Smooth muscle cell (in vitro differentiated cells): ENCODE measurements around the gene ISG15. TPM values are rescaled to one million over a fixed set of nuclear protein-coding genes. Genes with fewer than 3 reads are reported as not detected.

Experiments
- DNase-seq: peaks from one replicate; lab custom pipeline; 2025; ENCODE audit not compliant: unreplicated experiment; lab: John Stamatoyannopoulos, UW
- H2AFZ ChIP-seq: fragments of 200-600 bp; sonication (generic); 2 replicates; pipeline ENCODE4 v1.6.0; 2016; ENCODE audit warnings: antibody characterized with exemption, low read depth, mild to moderate bottlenecking
- H3F3A ChIP-seq: fragments of 200-600 bp; sonication (generic); 2 replicates; pipeline ENCODE4 v1.6.0; 2017; ENCODE audit warnings: antibody characterized with exemption, low read depth
- H3K27ac ChIP-seq: fragments of 200-600 bp; sonication (generic); 2 replicates; pipeline ENCODE4 v1.5.1; 2016; ENCODE audit warnings: low read depth, mild to moderate bottlenecking
- H3K27me3 ChIP-seq: fragments of 200-600 bp; sonication (generic); 2 replicates; pipeline ENCODE4 v1.6.1; 2016; ENCODE audit warnings: low read depth, mild to moderate bottlenecking
- H3K36me3 ChIP-seq: fragments of 200-600 bp; sonication (generic); 2 replicates; pipeline ENCODE4 v1.5.1; 2016; ENCODE audit warnings: low read depth
- H3K4me1 ChIP-seq: fragments of 200-600 bp; sonication (generic); 2 replicates; pipeline ENCODE4 v1.5.1; 2016; ENCODE audit warnings: low read depth
- H3K4me2 ChIP-seq: fragments of 200-600 bp; sonication (generic); 2 replicates; pipeline ENCODE4 v1.6.0; 2016; ENCODE audit warnings: mild to moderate bottlenecking
- H3K4me3 ChIP-seq: fragments of 200-600 bp; sonication (generic); 2 replicates; pipeline ENCODE4 v1.5.1; 2016; ENCODE audit warnings: mild to moderate bottlenecking
- H3K79me2 ChIP-seq: fragments of 200-600 bp; sonication (generic); 2 replicates; pipeline ENCODE4 v1.6.0; 2016; ENCODE audit warnings: low read depth, mild to moderate bottlenecking
- H3K9ac ChIP-seq: fragments of 200-600 bp; sonication (generic); 2 replicates; pipeline ENCODE4 v1.6.0; 2016; ENCODE audit warnings: low read depth
- H3K9me3 ChIP-seq: fragments of 200-600 bp; sonication (generic); replicated peaks from 2 replicates; pipeline ENCODE4 v1.5.1; 2016; ENCODE audit warnings: low read depth
- H4K20me1 ChIP-seq: fragments of 200-600 bp; sonication (generic); 2 replicates; pipeline ENCODE4 v1.6.0; 2016; ENCODE audit warnings: low read depth
- WGBS: methylation state at CpG from one replicate; pipeline ENCODE4 v1.1.7; 2016; ENCODE audit warnings: low lambda C conversion rate; 5-methylcytosine and 5-hydroxymethylcytosine counted together
- polyA plus RNA-seq: library from polyadenylated mRNA; unstranded; fragments of >200 nt; fragmentation: Nextera tagmentation; extraction: Ambion mirVana; gene quantifications from 2 replicates; pipeline ENCODE4 v1.2.1, GENCODE V29; 2016
- total RNA-seq: library from RNA; depleted of rRNA; stranded (reverse); fragments of >200 nt; gene quantifications from 2 replicates; pipeline ENCODE4 v1.2.3, GENCODE V29; 2014
- TF ChIP-seq, protein P1 (sequence below): fragments of 200-600 bp; sonication (generic); IDR thresholded peaks from 2 replicates; pipeline ENCODE4 v1.5.1; 2017; ENCODE audit warnings: borderline replicate concordance, mild to moderate bottlenecking, antibody characterized with exemption; ENCODE audit not compliant: insufficient read depth, poor library complexity, severe bottlenecking

ISG15 gene
- total and polyA plus RNA-seq, 2 experiments from 2014 or later = 109 to 147 TPM

DNA sequence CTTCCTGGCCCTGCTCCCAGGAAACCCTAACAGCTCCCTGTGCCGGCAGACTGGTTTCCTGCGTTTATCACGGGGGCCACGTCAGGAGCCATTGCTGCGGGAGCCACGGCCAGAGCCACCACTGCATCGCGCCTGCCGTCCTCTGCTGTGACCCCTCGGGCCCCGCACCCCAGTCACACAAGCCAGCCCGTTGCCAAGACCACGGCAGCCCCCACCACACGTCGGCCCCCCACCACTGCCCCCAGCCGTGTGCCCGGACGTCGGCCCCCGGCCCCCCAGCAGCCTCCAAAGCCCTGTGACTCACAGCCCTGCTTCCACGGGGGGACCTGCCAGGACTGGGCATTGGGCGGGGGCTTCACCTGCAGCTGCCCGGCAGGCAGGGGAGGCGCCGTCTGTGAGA, 34.7 kb downstream of the ISG15 start:
- Histone ChIP-seq H4K20me1 (peaks cover 2% of the 10 kb centered on the region), H3K36me3 (no peaks in the 10 kb centered on the region), H3K9ac (no peak overlapping the region), H3F3A (no peaks in the 10 kb centered on the region), H3K4me1 (no peaks in the 10 kb centered on the region), H2AFZ (no peak overlapping the region), H3K4me2 (no peak overlapping the region), H3K4me3 (no peak overlapping the region), H3K79me2 (no peaks in the 10 kb centered on the region), H3K27ac (no peak overlapping the region), H3K27me3 (no peaks in the 10 kb centered on the region), H3K9me3 (no peaks in the 10 kb centered on the region)
- TF ChIP-seq, protein P1, sequence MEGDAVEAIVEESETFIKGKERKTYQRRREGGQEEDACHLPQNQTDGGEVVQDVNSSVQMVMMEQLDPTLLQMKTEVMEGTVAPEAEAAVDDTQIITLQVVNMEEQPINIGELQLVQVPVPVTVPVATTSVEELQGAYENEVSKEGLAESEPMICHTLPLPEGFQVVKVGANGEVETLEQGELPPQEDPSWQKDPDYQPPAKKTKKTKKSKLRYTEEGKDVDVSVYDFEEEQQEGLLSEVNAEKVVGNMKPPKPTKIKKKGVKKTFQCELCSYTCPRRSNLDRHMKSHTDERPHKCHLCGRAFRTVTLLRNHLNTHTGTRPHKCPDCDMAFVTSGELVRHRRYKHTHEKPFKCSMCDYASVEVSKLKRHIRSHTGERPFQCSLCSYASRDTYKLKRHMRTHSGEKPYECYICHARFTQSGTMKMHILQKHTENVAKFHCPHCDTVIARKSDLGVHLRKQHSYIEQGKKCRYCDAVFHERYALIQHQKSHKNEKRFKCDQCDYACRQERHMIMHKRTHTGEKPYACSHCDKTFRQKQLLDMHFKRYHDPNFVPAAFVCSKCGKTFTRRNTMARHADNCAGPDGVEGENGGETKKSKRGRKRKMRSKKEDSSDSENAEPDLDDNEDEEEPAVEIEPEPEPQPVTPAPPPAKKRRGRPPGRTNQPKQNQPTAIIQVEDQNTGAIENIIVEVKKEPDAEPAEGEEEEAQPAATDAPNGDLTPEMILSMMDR = no peak
- WGBS = 90% methylated on average over 2 of the region's 25 CpGs
- DNase-seq = no peak

DNA sequence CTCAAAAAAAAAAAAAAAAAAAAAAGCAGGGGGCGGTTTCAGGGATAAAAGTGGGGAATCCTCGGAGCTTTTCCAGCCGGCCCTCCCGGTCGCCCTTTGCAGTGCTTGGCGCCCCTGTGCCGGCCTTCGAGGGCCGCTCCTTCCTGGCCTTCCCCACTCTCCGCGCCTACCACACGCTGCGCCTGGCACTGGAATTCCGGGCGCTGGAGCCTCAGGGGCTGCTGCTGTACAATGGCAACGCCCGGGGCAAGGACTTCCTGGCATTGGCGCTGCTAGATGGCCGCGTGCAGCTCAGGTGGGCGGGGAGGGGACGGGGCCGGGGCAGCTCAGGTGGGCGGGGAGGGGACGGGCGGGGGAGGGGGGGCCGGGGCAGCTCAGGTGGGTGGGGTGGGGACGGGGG, 35.5 kb downstream of the ISG15 start:
- DNase-seq = no peak
- no peak overlapping the region for H2AFZ ChIP-seq
- no peaks in the 10 kb centered on the region for H3K36me3 ChIP-seq
- TF ChIP-seq, protein P1 = no peak
- H3K27me3 ChIP-seq = no peaks in the 10 kb centered on the region
- H3K4me1 ChIP-seq = no peaks in the 10 kb centered on the region
- H3K27ac ChIP-seq = no peak overlapping the region
- 95% methylated on average over 23 of the region's 28 CpGs for WGBS
- H3K79me2 ChIP-seq = no peaks in the 10 kb centered on the region
- no peak overlapping the region for H3K9ac ChIP-seq
- no peak overlapping the region for H3K4me2 ChIP-seq
- H3K9me3 ChIP-seq = no peaks in the 10 kb centered on the region
- no peaks in the 10 kb centered on the region for H3F3A ChIP-seq
- H4K20me1 ChIP-seq = no peaks in the 10 kb centered on the region
- no peak overlapping the region for H3K4me3 ChIP-seq

DNA sequence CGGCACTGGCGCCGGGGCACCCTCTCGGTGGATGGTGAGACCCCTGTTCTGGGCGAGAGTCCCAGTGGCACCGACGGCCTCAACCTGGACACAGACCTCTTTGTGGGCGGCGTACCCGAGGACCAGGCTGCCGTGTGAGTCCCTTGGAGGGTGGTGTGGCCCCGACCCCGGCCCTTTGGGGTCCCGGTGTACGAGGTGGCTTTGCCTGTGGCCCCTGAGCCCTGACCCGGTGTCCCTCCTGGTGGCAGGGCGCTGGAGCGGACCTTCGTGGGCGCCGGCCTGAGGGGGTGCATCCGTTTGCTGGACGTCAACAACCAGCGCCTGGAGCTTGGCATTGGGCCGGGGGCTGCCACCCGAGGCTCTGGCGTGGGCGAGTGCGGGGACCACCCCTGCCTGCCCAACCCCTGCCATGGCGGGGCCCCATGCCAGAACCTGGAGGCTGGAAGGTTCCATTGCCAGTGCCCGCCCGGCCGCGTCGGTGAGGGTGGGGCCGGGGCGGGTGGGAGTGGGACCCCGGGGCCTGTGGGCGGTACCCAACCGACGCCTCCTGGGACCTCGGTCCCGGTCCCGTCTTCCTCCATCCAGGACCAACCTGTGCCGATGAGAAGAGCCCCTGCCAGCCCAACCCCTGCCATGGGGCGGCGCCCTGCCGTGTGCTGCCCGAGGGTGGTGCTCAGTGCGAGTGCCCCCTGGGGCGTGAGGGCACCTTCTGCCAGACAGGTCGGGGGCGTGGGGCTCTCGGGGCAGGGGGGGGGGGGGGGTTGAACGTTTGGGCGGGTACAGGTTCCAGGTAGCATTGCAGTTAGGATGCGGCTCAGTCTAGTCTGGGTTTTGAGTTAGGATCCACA, 36.2 kb downstream of the ISG15 start:
- TF ChIP-seq, protein P1 = no peak
- Histone ChIP-seq H3K27ac (no peak overlapping the region), H3K4me2 (no peak overlapping the region), H3K79me2 (no peaks in the 10 kb centered on the region), H3K4me1 (no peaks in the 10 kb centered on the region), H2AFZ (no peak overlapping the region), H3K9me3 (no peaks in the 10 kb centered on the region), H3K36me3 (no peaks in the 10 kb centered on the region), H3K9ac (no peak overlapping the region), H3K27me3 (no peaks in the 10 kb centered on the region), H3F3A (no peaks in the 10 kb centered on the region), H4K20me1 (no peaks in the 10 kb centered on the region), H3K4me3 (no peak overlapping the region)
- WGBS = 98% methylated on average over 35 of the region's 57 CpGs
- no peak for DNase-seq
